ENCODE measurements around the gene CTNNA1.
"Not testable (repeated sequence)": the region's sequence is repeated elsewhere in the genome, so short reads cannot be mapped to it uniquely, and the experiment has no call there.

Gene CTNNA1

DNA sequence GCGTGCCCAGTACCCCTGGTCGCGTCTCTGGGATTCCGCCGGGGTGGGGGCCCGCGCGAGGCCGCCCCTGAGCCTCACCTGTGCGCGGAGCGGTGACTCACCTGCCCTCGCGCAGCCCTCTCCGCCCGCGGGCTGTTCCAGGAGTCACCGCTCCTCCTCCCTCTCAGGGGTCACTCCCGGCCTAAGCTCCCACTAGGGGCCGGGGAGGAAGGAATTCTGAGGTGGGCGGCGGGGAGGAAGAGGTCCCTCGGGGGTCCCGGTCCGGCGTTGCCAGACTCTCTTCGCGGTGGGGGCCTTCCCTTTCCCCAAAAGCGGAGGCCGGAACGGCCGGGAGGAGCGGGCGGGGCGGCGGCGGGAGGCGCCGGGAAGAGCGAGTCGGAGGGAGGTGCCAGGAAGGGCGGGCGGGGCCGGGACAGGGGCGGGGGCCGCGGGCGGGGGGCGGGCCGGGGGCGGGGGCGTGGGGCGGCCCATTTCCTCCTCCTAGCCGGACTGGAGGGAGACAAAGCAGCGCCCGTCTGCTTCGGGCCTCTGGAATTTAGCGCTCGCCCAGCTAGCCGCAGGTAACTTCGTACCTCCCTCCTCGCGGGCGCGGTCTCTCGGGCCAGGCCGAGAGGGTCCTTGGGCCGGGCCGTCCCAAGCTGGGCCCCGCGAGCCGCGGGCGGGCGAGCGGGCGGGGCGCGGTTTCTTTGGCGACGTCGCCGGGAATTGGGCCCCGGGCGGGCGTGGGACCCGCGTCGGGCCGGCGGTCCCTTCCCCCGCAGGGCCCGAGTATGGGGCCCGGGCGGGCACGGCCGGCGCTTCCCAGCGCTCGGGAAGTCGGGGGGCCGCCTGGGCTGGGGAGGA is at the start of gene CTNNA1:
Gene CTNNA1, plus strand, starts transcription at position 475 of the 843 bp plus-strand sequence. CDS start 28,500 bp downstream, outside the sequence.
- Mint-ChIP-seq H3K4me1 (peaks cover 46% of the 10 kb centered on the region), H3K4me3 (peak within 1 kb of the TSS; percentile 77), H3K9me3 (no peaks in the 10 kb centered on the region), H3K36me3 (peaks cover under 1% of the 10 kb centered on the region), H3K27ac (peak within 1 kb of the TSS; percentile 78)
- ATAC-seq: peak; percentile 73
- DNase-seq (ENCODE audit: low spot score in 2 of 2): peak; percentile 57 to 81

- not testable (repeated sequence) for H3K36me3 Mint-ChIP-seq, ATAC-seq
Measured at GRCh38 chr5:138703777-138704176, 49.4 kb upstream of the CTNNA1 start.

DNA sequence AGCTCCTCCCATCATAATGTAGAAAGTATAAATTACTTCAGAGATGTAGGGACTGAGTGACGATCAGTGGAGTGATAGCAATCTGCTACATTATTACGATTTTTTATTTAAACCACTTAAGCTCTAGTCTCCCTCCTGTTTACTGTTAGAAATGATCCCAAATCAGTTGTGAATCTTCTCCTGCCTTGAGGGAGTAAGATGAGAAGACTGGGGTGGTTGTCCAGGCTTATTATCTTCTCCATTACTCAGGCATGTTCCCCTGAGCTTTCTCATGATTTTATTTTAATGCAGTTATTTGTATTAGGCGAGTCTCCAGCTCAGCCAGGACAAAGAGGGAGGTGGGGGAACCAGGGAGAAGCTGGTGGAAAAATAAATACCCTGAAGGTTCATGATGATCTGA is 48.2 kb upstream of the CTNNA1 start:
- Mint-ChIP-seq H3K9me3 (no peaks in the 10 kb centered on the region), H3K4me3 (no peak overlapping the region), H3K36me3 (no peaks in the 10 kb centered on the region), H3K4me1 (no peaks in the 10 kb centered on the region), H3K27ac (no peak overlapping the region)
- ATAC-seq (no peak), DNase-seq (ENCODE audit: low spot score in 2 of 2) (no peak)

More at GRCh38 chr5:138703777-138704176, 49.4 kb upstream of the CTNNA1 start:
- not testable (repeated sequence) for DNase-seq (ENCODE audit: low spot score in 2 of 2); H3K4me1 Mint-ChIP-seq; H3K4me3 Mint-ChIP-seq; H3K9me3 Mint-ChIP-seq; H3K27ac Mint-ChIP-seq

DNA sequence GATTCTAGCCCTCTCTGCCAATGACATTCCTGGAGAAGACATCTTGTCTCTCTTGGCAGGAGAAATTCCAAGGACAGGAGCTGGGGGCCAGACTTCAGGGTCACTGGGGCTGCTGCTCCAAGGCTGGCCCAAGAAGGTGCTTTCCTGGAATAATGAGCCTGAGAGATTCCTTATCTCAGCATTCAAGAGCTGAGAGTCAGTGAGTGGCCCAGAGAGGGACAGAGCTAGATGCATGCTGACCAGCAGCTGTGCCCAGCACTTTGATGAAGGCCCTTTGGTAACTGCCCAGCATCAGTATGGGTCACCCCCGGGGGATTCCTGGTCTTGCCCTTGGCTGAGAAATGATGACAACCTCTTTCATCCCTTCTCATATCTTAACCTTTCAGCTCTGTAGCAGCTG is 47.7 kb upstream of the CTNNA1 start:
- H3K27ac Mint-ChIP-seq: no peak overlapping the region
- no peak overlapping the region for H3K4me3 Mint-ChIP-seq
- H3K36me3 Mint-ChIP-seq: no peaks in the 10 kb centered on the region
- H3K4me1 Mint-ChIP-seq: no peaks in the 10 kb centered on the region
- ATAC-seq (no peak), DNase-seq (ENCODE audit: low spot score in 2 of 2) (no peak)
- H3K9me3 Mint-ChIP-seq: no peaks in the 10 kb centered on the region

- Mint-ChIP-seq H3K4me3 (no peak overlapping the region), H3K36me3 (no peaks in the 10 kb centered on the region), H3K4me1 (no peaks in the 10 kb centered on the region), H3K9me3 (no peaks in the 10 kb centered on the region), H3K27ac (no peak overlapping the region)
- DNase-seq (ENCODE audit: low spot score in 2 of 2): no peak
- ATAC-seq: no peak
Measured at GRCh38 chr5:138706655-138707480, 46.4 kb upstream of the CTNNA1 start.

DNA sequence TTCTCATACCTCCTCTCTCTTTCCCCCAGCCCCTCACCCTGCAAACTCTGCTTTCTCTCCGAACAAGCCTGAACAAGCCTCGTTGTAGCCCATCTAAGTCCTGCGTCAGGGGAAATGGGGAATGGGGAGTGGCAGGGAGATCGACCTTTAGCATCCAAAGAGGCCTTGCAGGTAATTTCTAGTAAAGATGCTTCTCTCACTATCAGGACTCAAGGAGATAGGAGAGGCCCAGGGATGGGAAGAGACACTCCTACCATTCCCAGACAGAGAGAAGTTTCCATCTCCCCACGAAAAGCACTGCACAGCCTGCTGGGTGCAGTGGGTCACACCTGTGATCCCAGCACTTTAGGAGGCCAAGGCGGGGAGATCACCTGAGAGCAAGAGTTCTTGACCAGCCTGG is 44.4 kb upstream of the CTNNA1 start:
- ATAC-seq: no peak
- Mint-ChIP-seq H3K4me1 (no peaks in the 10 kb centered on the region), H3K27ac (no peak overlapping the region)

DNA sequence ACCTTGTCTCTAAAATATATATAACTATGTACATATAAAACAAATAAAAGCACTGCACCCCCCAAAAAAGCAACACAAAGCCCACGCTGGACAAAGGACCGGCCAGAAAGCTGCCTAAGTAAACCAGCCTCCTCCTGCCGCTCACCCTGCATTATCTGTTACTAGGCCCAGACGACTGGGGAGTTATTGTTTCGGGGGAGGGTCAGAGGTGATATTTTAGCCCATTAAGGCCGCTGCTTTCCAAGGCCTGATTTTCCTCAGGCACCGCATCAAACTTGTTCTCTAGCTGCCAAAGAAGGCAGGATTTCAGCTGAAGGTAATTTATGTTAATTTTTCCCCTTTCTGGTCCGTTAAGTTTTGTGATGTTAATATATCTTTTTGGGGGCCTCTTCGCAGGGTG is 44.0 kb upstream of the CTNNA1 start:
- H3K4me1 Mint-ChIP-seq: no peaks in the 10 kb centered on the region

More for the DNA sequence above, 44.4 kb upstream of the CTNNA1 start:
- Mint-ChIP-seq H3K9me3 (no peaks in the 10 kb centered on the region), H3K4me3 (no peak overlapping the region), H3K36me3 (no peaks in the 10 kb centered on the region)
- DNase-seq (ENCODE audit: low spot score in 2 of 2): no peak

GRCh38 chr5:138711087-138711486 is 42.1 kb upstream of the CTNNA1 start:
- ATAC-seq (no peak), DNase-seq (ENCODE audit: low spot score in 2 of 2) (no peak)
- no peaks in the 10 kb centered on the region for H3K9me3 Mint-ChIP-seq
- no peaks in the 10 kb centered on the region for H3K36me3 Mint-ChIP-seq
- H3K4me1 Mint-ChIP-seq: no peaks in the 10 kb centered on the region
- H3K27ac Mint-ChIP-seq: no peak overlapping the region
- no peak overlapping the region for H3K4me3 Mint-ChIP-seq

More for the DNA sequence above, 44.0 kb upstream of the CTNNA1 start:
- H3K4me3 Mint-ChIP-seq: no peak overlapping the region
- no peak for ATAC-seq
- H3K9me3 Mint-ChIP-seq: no peaks in the 10 kb centered on the region
- H3K27ac Mint-ChIP-seq: no peak overlapping the region
- no peak for DNase-seq (ENCODE audit: low spot score in 2 of 2)
- no peaks in the 10 kb centered on the region for H3K36me3 Mint-ChIP-seq

DNA sequence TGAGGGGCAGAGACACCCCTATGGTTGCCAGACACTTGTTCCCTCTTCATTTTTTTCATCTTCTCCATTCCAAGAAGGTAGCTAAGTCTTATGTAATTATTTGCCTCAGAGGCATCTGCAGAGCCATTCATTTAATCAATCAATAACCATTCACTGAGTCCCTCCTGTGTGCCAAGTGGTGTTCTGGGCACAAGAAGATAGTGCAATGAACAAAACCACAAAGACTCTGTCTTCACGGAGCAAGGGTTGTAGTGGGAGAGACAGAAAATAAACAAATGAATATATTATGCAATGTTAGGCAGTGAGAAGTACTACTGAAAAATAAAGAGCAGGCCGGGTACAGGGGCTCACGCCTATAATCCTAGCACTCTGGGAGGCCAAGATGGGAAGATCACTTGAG is 41.4 kb upstream of the CTNNA1 start:
- H3K4me1 Mint-ChIP-seq: no peaks in the 10 kb centered on the region
- H3K36me3 Mint-ChIP-seq: no peaks in the 10 kb centered on the region
- no peak for ATAC-seq

GRCh38 chr5:138712324-138712723 is 40.9 kb upstream of the CTNNA1 start:
- no peak overlapping the region for H3K4me3 Mint-ChIP-seq
- ATAC-seq: no peak
- no peak for DNase-seq (ENCODE audit: low spot score in 2 of 2)
- H3K9me3 Mint-ChIP-seq: no peaks in the 10 kb centered on the region
- H3K27ac Mint-ChIP-seq: no peak overlapping the region
- H3K36me3 Mint-ChIP-seq: no peaks in the 10 kb centered on the region
- H3K4me1 Mint-ChIP-seq: no peaks in the 10 kb centered on the region

More for the DNA sequence above, 41.4 kb upstream of the CTNNA1 start:
- Mint-ChIP-seq H3K27ac (no peak overlapping the region), H3K4me3 (no peak overlapping the region), H3K9me3 (no peaks in the 10 kb centered on the region)
- DNase-seq (ENCODE audit: low spot score in 2 of 2): no peak

- Mint-ChIP-seq H3K27ac (no peak overlapping the region), H3K9me3 (no peaks in the 10 kb centered on the region), H3K4me3 (no peak overlapping the region), H3K4me1 (no peaks in the 10 kb centered on the region), H3K36me3 (no peaks in the 10 kb centered on the region)
- DNase-seq (ENCODE audit: low spot score in 2 of 2): no peak
- ATAC-seq: no peak
Measured at GRCh38 chr5:138712791-138713190, 40.4 kb upstream of the CTNNA1 start.

GRCh38 chr5:138713247-138713646 is 40.0 kb upstream of the CTNNA1 start:
- no peaks in the 10 kb centered on the region for H3K36me3 Mint-ChIP-seq
- ATAC-seq (no peak), DNase-seq (ENCODE audit: low spot score in 2 of 2) (no peak)
- H3K4me1 Mint-ChIP-seq: no peaks in the 10 kb centered on the region
- H3K27ac Mint-ChIP-seq: no peak overlapping the region
- H3K4me3 Mint-ChIP-seq: no peak overlapping the region
- no peaks in the 10 kb centered on the region for H3K9me3 Mint-ChIP-seq

GRCh38 chr5:138714694-138715093 is 38.5 kb upstream of the CTNNA1 start:
- DNase-seq (ENCODE audit: low spot score in 2 of 2) (no peak), ATAC-seq (peak; percentile 39)
- Mint-ChIP-seq H3K4me3 (no peak overlapping the region), H3K4me1 (no peaks in the 10 kb centered on the region), H3K9me3 (no peaks in the 10 kb centered on the region), H3K27ac (no peak overlapping the region), H3K36me3 (no peaks in the 10 kb centered on the region)

DNA sequence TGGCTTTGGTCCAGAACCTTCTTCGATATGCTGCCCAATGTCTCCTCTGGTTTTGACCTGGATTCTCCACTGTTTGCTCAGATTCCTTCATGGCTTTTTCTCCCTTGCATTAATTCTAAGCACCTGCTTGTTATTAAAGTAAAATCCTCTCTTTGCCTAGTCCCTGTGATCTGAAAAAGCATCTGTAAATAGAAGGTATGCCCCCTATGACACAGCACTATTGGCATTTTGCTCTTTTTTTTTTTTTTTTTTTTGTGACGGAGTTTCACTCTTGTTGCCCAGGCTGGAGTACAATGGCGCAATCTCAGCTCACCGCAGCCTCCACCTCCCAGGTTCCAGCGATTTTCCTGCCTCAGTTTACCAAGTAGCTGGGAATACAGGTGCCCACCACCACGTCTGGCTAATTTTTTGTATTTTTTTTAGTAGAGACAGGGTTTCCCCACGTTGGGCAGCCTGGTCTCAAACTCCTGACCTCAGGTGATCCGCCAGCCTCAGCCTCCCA is 37.2 kb upstream of the CTNNA1 start:
- not testable (repeated sequence) for H3K9me3 Mint-ChIP-seq; DNase-seq (ENCODE audit: low spot score in 2 of 2); ATAC-seq; H3K4me3 Mint-ChIP-seq; H3K4me1 Mint-ChIP-seq; H3K36me3 Mint-ChIP-seq; H3K27ac Mint-ChIP-seq

DNA sequence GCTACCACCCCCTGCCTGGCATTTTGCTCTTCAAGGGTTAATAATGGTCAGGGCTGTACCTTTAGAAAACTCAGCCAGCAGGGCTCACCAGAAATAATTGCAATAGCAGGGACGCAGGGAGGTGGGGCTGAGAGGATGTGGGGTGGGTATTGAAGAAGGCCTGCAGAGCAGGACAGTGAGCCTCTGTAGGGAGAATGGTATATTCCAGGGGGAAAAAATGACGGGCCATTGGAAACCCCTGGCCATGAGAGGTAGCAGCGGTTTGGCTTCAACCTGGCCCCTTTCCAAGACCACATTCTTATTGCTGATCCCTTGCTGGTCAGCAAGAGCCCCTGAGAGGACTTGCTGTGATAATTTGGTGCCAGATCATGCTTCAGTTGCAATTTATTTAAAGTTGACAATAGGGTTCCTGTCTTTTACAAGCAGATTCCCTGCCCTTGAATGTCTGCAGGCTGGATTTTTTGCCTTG is 36.7 kb upstream of the CTNNA1 start:
- Mint-ChIP-seq H3K9me3 (no peaks in the 10 kb centered on the region), H3K27ac (no peak overlapping the region), H3K4me1 (no peaks in the 10 kb centered on the region), H3K36me3 (no peaks in the 10 kb centered on the region), H3K4me3 (no peak overlapping the region)
- DNase-seq (ENCODE audit: low spot score in 2 of 2) (no peak), ATAC-seq (no peak)

Measured in stimulated activated effector memory CD8-positive, alpha-beta T cell treated with anti-CD3 and anti-CD28 coated beads, Interleukin-12 subunit alpha, Interleukin-12 subunit beta, amount 100 ng/mL, for 72 hours (primary cell).